ENCODE results near the gene SNF8.

SNF8 gene

GRCh38 chr17:48904428-48904827 lies 40.2 kb downstream of the SNF8 start:
- ATAC-seq: no peak
- no peak for TF ChIP-seq ZNF8 (CRISPR knock-in tag; IDR thresholded peaks at IDR 0.05)
- no peak for TF ChIP-seq CSRNP3 (CRISPR knock-in tag; IDR thresholded peaks at IDR 0.05)
- no peak for TF ChIP-seq ZNF70 (CRISPR knock-in tag; IDR thresholded peaks at IDR 0.05)

GRCh38 chr17:48903401-48903800 lies 41.2 kb downstream of the SNF8 start:
- no peak for ATAC-seq
- TF ChIP-seq CSDC2 (CRISPR knock-in tag; IDR thresholded peaks at IDR 0.05) (no peak), TSHZ2 (CRISPR knock-in tag; IDR thresholded peaks at IDR 0.05) (no peak), TCF4 (CRISPR knock-in tag; IDR thresholded peaks at IDR 0.05; ENCODE audit: borderline replicate concordance) (no peak), RARB (CRISPR knock-in tag; IDR thresholded peaks at IDR 0.05) (no peak), ZFP3 (CRISPR knock-in tag; IDR thresholded peaks at IDR 0.05) (no peak), PPARA (CRISPR knock-in tag; IDR thresholded peaks at IDR 0.05; ENCODE audit: borderline replicate concordance) (no peak), PATZ1 (CRISPR knock-in tag; IDR thresholded peaks at IDR 0.05; ENCODE audit: borderline replicate concordance) (no peak)

GRCh38 chr17:48901241-48901640 lies 43.4 kb downstream of the SNF8 start:
- TF ChIP-seq GLIS3 (CRISPR knock-in tag; IDR thresholded peaks at IDR 0.05) (no peak), CREB5 (CRISPR knock-in tag; IDR thresholded peaks at IDR 0.05; ENCODE audit: low read depth) (no peak), PPARA (CRISPR knock-in tag; IDR thresholded peaks at IDR 0.05; ENCODE audit: borderline replicate concordance) (no peak), ZNF8 (CRISPR knock-in tag; IDR thresholded peaks at IDR 0.05) (no peak), ESRRG (CRISPR knock-in tag; IDR thresholded peaks at IDR 0.05) (no peak), ZFP3 (CRISPR knock-in tag; IDR thresholded peaks at IDR 0.05) (no peak)
- no peak for ATAC-seq

GRCh38 chr17:48894886-48895285 lies 49.8 kb downstream of the SNF8 start:
- no peak for TF ChIP-seq ZNF8 (CRISPR knock-in tag; IDR thresholded peaks at IDR 0.05)
- no peak for TF ChIP-seq GLIS3 (CRISPR knock-in tag; IDR thresholded peaks at IDR 0.05)
- TF ChIP-seq TOX (CRISPR knock-in tag; IDR thresholded peaks at IDR 0.05; ENCODE audit: borderline replicate concordance): no peak
- no peak for TF ChIP-seq PPARA (CRISPR knock-in tag; IDR thresholded peaks at IDR 0.05; ENCODE audit: borderline replicate concordance)
- no peak for TF ChIP-seq ZC3H10 (CRISPR knock-in tag; IDR thresholded peaks at IDR 0.05)
- no peak for ATAC-seq

GRCh38 chr17:48893646-48894508 lies 50.8 kb downstream of the SNF8 start:
- no peak for ATAC-seq
- TF ChIP-seq TSHZ2 (CRISPR knock-in tag; IDR thresholded peaks at IDR 0.05) (no peak), ZNF8 (CRISPR knock-in tag; IDR thresholded peaks at IDR 0.05) (no peak), PATZ1 (CRISPR knock-in tag; IDR thresholded peaks at IDR 0.05; ENCODE audit: borderline replicate concordance) (no peak), POU6F1 (CRISPR knock-in tag; IDR thresholded peaks at IDR 0.05; ENCODE audit: borderline replicate concordance, low read depth) (no peak)

All from SK-N-SH treated with all-trans-retinoic acid at 6 μM for 48 hours (cell line).